ENCODE measurements around the gene PNP. TPM values are rescaled to one million over a fixed set of nuclear protein-coding genes. Genes with fewer than 3 reads are reported as not detected.

PNP gene
- total RNA-seq, 1 donor from 2014 or later, result 61.5 TPM

DNA sequence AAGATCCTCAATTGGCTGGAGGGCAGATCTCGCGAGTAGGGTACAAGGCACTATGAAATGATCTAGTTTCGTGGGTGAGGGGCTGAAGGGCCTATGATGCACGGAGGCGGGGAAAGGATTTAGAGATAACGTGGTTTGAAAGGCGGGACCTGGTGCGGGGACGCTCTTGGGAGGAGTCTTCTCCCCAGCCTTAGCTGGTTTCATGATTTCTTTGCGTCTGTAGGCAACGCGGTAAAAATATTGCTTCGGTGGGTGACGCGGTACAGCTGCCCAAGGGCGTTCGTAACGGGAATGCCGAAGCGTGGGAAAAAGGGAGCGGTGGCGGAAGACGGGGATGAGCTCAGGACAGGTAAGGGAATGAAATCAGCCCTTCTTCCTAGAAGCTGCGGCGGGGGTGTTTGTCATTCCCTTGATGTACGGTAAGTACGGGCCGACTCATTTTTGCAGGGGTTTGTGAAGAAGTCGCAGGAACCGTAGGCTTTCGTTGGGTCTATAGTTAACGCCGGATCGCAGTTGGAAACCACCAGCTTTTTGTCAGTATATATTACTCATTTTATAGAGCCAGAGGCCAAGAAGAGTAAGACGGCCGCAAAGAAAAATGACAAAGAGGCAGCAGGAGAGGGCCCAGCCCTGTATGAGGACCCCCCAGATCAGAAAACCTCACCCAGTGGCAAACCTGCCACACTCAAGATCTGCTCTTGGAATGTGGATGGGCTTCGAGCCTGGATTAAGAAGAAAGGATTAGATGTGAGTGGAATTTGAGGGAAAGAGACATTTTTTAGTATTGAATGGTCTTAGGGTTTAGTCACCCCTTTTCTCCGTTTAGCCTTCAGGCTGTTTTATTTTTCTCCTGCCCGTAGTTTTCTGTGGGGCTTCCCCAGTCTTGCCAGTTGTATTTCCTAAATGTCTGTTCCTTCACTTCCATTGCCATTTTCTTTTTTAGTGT lies 13.6 kb upstream of the PNP start:
- no peak for DNase-seq (ENCODE audit: low spot score)

DNA sequence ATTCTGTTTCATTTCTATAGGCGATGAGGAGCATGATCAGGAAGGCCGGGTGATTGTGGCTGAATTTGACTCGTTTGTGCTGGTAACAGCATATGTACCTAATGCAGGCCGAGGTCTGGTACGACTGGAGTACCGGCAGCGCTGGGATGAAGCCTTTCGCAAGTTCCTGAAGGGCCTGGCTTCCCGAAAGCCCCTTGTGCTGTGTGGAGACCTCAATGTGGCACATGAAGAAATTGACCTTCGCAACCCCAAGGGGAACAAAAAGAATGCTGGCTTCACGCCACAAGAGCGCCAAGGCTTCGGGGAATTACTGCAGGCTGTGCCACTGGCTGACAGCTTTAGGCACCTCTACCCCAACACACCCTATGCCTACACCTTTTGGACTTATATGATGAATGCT lies 12.2 kb upstream of the PNP start:
- DNase-seq (ENCODE audit: low spot score), result no peak

DNA sequence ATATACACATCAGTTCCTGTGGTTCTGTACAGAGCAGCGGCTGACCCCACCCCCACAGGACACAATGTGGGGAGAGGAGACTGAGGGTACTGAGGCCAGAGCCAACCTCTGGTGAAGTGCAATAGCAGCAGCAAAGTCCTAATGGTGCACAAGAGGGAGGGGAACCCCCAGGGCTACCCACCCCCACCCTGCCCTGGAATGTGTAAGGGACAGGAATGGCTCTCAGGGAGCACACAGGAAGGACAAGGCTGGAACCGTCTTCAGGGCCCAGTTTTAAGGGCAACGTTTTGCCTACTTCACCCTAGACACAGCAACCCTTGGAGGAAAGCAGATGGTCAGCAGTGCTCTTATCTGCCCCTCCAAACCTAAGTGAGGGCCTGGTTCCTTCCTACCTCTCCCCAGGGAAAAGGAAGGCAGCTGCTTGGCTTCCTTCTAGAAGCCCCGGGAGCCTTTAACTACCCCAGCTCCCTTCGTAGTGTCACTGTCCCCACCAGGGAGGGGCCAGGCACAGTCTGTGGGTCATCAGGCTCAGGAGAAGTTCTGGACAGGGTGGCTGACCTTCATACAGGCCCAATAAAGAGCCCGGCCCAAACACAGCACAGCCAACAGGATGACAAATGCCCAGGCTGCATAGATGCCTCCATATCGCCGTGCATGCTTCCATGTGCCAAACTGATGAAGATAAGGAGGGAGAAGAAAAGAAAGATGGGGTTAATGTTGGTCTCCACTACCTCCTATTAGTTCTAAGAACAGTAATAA lies 11.0 kb upstream of the PNP start:
- DNase-seq (ENCODE audit: low spot score), result no peak

DNA sequence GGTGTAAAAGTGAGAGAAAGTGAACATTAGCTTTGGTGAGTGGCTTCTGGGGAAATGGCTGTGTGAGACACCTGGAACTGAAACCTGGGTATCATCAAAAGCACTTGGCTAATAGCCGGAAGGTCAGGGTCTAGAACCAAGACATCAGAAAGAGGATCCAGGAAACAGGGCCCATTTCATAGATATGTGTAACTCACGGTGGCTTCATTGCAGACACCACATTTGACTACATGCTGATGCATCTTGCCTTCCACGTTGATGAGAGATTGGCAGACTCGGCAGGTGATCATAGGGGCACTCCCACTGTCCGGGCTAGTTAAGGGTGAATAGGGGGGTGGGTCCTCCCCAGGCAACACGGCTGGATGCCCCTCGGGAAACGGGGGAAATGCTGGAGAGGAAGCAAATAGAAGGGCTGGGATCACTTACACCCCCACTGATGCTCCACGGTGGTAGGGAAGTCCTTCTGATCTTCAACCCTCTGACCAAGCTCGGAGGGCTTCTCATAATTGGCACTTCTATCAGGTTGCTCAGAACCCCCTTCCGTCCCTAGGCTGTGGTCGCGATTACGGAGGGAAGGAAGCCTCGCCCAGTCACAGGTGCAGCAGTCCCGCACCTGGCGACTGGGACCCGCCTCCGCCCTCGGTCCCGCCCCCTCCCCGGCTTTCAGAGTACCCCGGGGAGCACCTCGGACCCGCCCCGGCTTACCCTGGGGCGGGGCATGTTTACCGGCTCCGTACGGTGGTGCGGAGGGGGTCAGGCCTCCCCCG lies 8.6 kb upstream of the PNP start:
- peak; percentile 27 for DNase-seq (ENCODE audit: low spot score)

DNA sequence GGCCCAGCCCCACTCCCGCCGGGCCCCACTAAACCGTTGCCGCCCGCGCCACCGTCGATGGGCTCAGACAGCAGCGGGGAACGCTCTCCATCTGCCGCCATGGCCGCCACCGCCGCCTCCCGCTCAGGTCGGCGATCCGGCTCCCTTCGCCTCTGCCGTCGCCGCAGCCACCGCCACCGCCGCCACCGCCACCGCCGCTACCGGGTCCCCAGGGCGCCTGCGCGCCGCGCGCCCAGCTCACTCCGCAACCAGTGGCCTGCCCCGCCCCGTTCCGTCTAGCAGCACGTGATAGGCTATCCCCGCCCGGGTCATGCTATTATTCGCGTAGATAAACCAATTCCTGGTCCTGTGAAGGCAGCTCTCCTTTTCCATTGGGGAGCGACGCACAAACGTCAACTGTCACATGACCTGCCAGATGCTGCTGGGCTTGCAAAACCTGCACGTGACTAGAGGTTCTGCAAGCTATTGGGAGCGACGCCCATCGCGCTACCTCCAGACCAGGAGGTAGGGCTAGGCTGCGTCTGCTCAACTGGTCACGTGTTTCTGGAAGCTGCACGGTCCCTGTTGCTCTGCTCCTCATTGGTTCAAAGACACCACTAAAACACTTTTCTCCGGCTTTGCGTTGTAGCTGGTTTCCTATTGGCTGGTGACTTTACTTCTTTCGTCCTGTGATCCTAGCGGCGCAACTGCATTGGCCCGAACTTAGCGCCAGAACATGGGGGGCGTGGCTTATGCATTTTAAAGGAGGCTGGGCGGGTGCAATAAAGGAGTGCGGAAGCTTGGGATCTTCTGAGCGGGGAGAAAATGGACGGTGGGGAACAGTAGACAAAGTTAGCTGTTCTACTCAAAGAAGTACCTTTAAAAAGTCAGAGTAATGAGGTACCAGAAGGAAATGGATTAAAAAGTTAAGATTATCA lies 7.7 kb upstream of the PNP start, which contains the start of gene PIP4P1:
Gene PIP4P1 (minus strand): TSS at position 210 of the 917 bp plus-strand sequence. CDS start 109 bp downstream, at position 101.
- peak; percentile 100 for DNase-seq (ENCODE audit: low spot score)

DNA sequence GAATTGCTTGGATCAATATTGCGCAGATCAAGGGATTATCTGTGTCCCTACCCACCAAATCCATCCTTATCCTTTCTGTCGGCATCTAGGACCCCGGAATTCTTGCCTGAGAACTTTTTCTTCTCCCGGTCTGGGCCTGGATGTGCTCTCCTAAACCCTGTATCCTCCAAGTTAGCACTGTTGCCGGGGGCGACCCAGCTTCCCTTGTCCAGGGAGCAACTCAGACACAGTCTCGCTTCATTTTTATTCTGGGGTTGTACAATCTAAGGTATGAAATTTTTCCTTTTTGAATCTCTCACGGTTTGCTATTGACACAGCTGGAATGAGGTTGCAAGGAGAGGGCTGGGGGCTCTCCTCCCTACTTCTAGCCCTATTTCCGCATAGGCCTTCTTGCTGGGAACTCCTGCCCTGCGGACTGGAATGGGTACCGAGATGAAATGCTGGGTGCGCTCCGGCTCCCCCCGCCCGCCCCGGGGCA lies 403 bp upstream of the PNP start:
- no peak for DNase-seq (ENCODE audit: low spot score)

DNA sequence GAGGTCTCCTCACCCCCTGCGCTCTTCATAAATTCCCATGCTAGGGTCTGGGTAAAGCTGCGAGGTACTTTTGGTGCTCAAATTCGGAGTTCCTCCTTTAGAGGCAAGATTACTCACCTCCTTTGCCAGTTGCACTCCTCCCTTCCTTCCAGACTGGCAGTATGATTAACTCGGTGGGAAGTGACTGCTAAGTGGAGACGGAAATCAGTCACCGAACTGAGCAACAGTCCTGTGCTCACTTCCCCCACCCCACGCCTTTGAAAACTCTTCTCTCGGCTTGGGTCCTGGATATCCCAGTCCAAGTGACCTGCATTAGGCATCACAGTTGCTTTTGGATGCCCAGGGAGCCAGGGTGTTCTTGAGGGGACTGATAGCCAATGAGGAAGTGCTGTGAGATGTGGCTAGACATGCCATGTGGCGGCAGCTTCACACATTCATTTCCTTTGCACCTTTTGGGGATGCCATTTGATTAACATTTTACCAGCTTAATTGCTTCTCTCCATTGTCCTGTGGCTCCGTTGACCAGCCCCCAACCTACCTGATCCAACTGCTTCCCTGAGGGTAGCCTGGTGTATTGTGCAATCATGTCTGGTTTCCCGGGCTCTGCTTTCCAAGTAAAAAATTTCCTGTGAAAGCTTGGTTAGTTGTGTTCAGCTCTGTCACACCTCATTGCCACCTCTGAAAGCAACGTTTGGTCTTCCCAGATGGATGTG lies 840 bp downstream of the PNP start:
- DNase-seq (ENCODE audit: low spot score), result peak; percentile 20

DNA sequence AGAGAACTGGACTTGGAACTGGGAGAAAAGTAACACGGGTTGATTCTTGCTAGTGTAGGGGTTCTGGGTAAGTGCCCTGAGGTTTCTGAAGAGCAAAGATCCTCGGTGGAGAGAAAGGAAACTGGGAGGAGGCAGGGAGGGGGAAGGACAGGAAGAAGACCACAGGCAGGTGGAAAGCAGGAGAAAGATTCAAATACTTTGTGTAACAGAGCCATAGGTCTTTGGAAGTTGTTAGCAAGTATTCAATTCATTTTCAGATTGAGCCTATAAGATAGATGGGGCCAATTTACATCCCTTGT lies 1.3 kb downstream of the PNP start:
- DNase-seq (ENCODE audit: low spot score), result no peak

DNA sequence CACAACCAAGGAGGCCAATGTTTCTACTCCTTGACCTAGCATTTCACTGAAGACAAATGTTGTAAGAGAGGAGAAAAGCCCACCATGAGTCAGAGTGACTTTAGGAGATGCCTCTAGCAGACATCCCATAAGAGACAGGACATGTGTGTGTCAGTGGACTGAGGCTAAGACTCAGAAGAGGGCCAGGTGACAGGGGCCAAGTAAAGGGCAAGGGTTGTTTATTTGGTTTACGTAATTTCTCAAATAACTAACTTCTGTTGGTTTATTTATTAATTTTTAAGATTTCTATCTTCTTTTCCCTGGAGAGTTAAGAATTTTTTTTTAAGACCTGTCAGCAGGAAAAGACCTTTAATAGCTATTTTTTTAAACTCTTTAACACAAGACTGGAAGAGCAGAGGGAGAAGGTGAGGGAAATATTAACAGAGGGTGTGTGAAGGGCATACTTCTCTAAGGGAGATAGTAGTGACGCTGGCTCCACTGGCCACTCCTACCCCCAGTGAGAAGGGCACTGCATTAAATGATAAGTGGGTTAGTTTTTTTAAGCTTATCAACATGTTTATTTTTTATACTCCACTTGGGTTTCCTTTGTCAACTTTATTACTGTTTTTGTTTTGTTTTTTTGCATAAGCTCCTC lies 3.4 kb downstream of the PNP start:
- peak; percentile 29 for DNase-seq (ENCODE audit: low spot score)

DNA sequence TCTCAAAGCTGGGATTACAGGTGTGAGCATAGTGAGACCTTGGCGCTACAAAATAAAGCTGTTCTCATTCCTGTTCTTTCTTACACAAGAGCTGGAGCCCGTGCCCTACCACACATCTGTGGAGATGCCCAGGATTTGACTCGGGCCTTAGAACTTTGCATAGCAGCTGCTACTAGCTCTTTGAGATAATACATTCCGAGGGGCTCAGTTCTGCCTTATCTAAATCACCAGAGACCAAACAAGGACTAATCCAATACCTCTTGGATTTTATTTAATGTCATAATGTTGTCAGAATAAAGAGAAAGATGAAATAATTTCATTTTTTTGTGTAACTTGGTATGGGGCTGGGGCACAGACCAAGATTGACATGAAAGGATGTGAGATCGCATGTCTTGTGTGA lies 7.6 kb downstream of the PNP start:
- no peak for DNase-seq (ENCODE audit: low spot score)

DNA sequence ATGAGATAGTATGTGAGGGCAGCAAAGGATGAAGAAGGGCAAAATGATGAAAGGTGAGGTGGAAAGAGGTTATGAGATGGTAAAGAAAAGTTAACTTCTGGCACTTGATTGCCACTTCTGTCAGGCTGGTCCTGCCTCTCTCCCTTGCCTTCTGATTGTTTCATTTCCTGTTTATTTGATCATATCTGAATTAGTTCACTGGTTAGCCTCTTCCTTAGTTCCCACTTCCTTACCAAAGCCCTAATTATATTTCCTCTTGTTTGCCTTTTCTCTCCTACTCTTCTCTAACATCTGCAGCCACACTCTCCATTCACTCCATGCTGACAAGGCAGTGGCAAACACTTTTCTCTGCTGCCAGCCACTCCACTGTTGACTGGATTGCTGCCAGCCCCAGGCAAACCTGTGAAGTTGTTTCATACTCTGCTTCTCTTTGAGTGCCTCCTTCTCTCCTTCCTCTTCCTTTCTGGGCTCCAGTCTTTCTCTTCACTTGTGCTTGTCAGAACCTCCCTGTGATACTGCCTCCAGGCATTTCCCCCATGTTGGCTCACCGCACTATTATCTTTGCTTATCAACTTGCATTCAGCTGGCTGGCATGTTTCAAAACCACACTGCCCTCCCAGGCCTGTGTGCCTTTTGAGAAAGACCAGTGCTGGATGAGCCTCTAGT lies 8.1 kb downstream of the PNP start:
- DNase-seq (ENCODE audit: low spot score), result no peak

DNA sequence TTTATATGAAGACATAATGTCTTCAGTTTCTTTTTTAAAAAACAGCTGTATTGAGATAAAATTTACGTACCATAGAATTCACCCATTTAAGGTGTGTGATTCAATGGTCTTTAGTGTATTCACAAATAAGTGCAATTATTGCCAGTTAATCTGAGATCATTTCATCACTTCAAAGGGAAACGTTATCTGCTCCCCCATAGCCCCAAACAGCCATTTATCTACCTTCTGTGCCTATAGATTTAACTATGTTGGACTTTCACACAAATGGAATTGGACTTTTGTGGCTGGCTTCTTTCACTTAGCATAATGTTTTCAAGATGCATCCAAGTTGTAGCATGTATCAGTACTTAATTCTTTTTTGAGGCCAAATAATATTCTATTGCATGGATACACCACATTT lies 9.7 kb downstream of the PNP start:
- no peak for DNase-seq (ENCODE audit: low spot score)

DNA sequence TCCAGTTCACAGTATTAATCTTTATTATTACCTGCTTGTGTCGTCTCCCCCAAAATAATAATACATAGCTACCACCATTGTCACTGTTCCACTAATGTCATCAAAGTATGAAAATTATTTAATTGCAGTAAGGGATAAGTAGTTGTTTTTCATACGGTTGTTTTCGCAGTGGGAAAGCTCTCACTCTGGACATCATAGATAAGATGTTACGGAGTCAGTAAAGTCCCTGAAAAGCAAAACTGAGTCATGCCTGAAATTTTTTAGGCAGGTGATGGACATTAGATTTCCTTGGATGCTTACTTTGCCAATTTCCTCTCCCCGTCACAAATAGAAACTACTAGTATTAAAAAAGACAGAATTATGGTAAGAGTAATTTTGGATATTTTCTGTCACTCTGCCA lies 13.2 kb downstream of the PNP start:
- DNase-seq (ENCODE audit: low spot score), result no peak

DNA sequence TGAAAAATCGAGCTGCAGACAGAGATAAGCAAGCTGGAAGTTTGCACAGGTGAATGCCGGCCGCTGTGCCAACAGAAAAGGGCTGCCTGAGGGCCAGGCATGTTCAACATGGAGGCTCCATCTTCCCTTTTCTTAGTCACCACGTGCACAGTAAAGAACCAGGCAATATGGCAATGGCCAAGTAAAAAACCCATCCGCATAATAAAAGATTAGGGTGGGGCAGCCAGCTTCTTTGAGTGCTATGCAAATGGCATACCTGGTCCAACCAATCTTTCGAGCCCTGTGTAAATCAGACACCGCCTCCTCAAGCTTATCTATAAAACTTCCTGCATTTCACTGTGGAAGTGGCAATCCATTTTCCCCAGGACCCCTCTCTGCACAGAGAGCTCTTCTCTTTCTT lies 16.7 kb downstream of the PNP start:
- DNase-seq (ENCODE audit: low spot score), result no peak

DNA sequence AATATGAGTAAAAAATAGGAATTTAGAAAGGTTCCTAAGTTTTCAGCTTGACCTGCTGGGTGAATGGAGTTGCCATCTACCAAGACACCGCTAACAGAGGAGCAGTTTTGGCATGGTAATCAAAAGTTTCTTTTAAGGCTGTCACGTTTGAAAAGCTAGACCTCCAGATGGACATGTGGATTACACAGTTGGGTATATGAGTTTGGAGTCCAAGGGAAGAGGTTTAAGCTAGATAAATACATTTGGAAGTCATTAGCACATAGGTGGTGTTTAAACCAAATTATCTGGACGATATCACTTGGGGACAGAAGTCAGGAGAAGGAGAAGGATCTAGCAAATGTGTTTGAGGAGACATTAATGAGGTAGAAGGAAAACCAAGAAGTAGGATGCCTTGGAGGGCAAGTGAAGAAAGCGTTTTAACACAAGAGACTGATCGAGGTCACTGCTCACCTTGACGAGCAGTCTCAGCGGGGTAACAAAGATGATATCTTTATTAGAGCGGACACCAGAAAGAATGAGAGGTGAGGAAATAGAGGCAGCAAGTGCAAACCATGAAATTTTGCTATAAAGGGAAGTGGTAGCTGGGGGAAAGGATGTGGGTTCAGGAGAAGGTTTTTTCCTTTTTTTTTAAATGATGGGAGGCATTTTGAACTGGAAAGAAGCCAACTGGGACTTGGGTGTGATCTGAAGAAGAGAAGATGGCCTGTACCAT lies 17.6 kb downstream of the PNP start:
- DNase-seq (ENCODE audit: low spot score), result no peak

DNA sequence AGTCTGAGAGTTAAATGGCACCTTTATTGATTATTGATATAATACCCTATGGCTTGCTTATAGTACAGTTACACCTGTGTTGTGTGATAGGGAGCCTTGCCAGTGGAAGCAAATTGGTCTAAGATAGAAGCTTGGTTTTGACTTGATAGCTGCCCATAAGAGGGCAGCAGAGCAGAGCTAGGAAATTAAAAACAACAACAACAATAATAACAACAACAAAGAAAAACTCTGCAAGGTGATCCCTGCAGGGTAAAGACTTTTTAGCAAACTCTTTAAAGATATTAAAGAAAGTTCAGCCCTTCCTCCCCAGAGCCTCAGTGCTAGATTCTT lies 18.2 kb downstream of the PNP start:
- no peak for DNase-seq (ENCODE audit: low spot score)

DNA sequence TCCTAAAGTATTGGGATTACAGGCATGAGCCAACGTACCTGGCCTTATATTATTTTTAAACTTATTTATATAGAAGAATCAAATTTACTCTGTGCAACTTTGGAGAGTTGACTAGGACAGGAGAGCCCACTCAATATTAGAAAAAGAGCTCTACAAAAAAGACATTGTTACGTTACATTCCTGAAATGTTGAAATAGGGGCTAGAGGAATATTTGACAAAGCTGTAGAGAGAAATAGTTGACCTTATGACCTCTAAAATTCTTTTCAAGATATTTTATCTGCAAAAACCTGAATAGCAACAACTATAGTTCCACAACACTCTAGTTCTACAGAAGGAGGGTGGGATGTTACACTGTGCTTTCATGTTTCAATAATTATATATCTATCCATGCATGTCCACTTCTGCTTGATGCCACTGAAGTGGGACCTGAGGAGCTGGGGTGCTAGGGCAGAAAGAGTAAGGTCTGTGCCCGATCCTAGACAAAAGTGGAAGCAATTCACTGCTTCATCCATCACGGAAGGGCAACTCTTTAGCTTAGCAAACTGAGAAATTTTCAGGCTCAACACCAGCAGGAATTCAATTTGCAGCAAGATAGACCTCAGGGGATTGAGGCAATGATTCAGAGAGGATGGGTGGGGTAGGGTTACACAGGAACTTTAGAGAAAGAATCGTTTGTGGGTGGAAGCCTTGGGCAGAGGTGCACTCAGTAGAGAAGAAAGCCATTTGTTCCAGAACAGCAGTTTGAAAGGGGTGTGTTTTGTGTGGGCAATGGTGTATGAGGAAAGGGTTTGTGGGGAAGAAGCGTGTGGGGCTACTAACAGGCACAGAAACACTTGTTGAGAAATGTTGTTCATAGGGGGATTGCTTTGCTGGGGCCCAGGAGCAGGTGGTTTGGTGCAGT lies 20.1 kb downstream of the PNP start:
- no peak for DNase-seq (ENCODE audit: low spot score)

DNA sequence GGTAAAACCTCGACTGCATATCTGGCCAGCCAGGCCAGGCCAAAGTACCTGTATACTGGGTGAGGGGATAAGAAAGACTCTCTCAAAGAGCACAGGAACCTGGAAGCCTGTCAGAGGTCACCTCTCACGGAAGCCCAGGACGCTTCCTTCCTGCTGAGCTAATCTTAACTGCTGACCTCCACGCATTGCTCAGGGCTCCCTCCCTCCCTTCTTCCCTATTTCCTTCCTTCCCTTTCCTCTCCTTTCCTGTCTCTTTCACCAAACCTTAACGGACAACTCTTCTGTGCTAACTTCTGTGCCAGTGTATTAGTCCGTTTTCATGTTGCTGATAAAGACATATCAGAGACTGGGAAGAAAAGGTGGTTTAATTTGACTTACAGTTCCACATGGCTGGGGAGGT lies 21.4 kb downstream of the PNP start:
- no peak for DNase-seq (ENCODE audit: low spot score)
